ENCODE measurements around the gene TM4SF4.

GRCh38 chr3:149455366-149455765, 19.1 kb upstream of the TM4SF4 start:
- TF ChIP-seq CTCF (optimal IDR thresholded peaks at IDR 0.05 in 1 of 3, IDR thresholded peaks at IDR 0.05 in 1 of 3, conservative IDR thresholded peaks at IDR 0.05 in 1 of 3; ENCODE audit: extremely low read depth in 1 of 3, insufficient read depth in 2 of 3, low read length in 3 of 3) (no peak), EZH2 (IDR thresholded peaks at IDR 0.05; ENCODE audit: low read length) (no peak)

Measured in keratinocyte (primary cell).